ENCODE results near the gene DOK7. TPM values are rescaled to one million over a fixed set of nuclear protein-coding genes. Genes with fewer than 3 reads are reported as not detected.
"Not testable (repeated sequence)": the region's sequence is repeated elsewhere in the genome, so short reads cannot be mapped to it uniquely, and the experiment has no call there.

The DOK7 gene
- total RNA-seq, 1 donor from 2014 or later, result 0.69 TPM

DNA sequence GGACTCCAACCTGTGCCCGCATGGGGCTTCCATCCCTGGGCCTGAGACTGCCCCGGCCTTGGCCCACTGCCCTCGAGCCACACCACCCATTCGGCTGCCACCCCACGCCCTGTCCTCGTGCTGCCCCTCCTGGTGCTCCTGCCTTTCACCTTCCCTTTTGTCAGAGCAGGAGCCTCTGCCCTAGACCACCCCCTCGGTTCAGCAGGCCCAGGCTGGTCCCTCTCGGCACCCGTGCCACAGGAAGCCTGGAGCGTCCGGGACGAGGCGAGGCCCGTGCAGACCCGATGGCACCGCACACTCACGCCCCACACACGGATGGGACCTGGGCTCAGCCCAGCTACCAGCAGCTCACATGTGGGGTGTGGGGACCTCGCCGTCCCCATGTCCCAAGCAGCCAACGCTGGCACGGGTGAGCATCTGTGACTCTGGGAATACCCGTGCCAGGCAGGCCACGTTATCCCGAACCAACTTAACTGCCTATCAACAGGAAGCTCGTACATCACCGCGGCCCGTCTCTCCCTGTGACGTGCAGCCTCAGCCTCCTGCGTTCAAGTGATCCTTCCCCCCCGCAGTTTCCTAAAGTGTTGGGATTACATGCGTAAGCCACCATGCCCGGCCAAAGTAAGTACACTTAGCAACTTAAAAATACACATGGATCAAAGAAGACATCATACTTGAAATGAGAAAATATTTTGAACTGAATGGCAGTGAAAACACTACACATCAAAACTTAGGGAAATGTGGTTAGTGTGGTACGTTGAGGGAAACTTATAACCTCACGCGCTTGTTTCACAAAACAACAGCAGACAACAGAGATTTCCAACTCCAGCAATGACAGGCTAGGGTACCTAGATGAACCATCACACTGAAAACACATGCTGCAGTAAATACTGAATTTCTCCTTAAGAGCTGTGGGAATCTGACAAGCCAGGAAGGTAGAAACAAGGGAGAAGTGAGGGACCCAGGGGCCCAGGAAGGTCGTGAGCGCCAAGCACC lies 40.1 kb downstream of the DOK7 start:
- Mint-ChIP-seq H3K36me3 (ENCODE audit: low read depth, unreplicated experiment) (peaks cover 24% of the 10 kb centered on the region), H3K4me3 (ENCODE audit: unreplicated experiment) (peak overlapping the region; percentile 49), H3K9me3 (ENCODE audit: unreplicated experiment) (no peaks in the 10 kb centered on the region), H3K4me1 (ENCODE audit: unreplicated experiment) (peaks cover 8% of the 10 kb centered on the region), H3K27me3 (ENCODE audit: unreplicated experiment) (peaks cover 7% of the 10 kb centered on the region), H3K27ac (ENCODE audit: unreplicated experiment) (peak overlapping the region; percentile 50)
- TF ChIP-seq, protein P1, sequence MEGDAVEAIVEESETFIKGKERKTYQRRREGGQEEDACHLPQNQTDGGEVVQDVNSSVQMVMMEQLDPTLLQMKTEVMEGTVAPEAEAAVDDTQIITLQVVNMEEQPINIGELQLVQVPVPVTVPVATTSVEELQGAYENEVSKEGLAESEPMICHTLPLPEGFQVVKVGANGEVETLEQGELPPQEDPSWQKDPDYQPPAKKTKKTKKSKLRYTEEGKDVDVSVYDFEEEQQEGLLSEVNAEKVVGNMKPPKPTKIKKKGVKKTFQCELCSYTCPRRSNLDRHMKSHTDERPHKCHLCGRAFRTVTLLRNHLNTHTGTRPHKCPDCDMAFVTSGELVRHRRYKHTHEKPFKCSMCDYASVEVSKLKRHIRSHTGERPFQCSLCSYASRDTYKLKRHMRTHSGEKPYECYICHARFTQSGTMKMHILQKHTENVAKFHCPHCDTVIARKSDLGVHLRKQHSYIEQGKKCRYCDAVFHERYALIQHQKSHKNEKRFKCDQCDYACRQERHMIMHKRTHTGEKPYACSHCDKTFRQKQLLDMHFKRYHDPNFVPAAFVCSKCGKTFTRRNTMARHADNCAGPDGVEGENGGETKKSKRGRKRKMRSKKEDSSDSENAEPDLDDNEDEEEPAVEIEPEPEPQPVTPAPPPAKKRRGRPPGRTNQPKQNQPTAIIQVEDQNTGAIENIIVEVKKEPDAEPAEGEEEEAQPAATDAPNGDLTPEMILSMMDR (IDR thresholded peaks at IDR 0.05; ENCODE audit: unreplicated experiment), result no peak
- no peak for DNase-seq (ENCODE audit: low spot score)

DNA sequence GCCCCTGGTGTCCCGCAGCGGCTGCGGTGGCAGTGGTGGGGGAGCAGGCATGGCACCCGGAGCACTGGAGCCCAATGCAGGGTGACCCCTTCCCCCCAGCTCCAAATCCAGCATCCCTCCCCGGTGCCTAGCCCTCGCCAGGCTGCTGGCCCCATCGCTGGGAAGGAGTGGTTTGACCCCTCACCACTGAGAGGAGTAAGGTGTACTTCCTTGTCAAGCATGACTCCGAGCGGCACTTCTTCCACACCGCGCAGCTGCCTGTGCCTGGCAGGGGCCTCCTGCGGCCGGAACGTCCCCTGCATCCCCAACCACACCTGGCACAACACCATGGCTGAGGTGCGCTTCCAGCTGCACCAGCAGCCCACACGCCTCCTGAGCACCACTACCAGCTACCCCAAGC lies 42.1 kb downstream of the DOK7 start:
- Mint-ChIP-seq H3K4me1 (ENCODE audit: unreplicated experiment) (peaks cover 9% of the 10 kb centered on the region), H3K27ac (ENCODE audit: unreplicated experiment) (no peak overlapping the region), H3K27me3 (ENCODE audit: unreplicated experiment) (peaks cover 4% of the 10 kb centered on the region), H3K9me3 (ENCODE audit: unreplicated experiment) (no peaks in the 10 kb centered on the region), H3K36me3 (ENCODE audit: low read depth, unreplicated experiment) (peaks cover 36% of the 10 kb centered on the region), H3K4me3 (ENCODE audit: unreplicated experiment) (no peak overlapping the region)
- TF ChIP-seq, protein P1 (IDR thresholded peaks at IDR 0.05; ENCODE audit: unreplicated experiment), result no peak
- DNase-seq (ENCODE audit: low spot score), result no peak

DNA sequence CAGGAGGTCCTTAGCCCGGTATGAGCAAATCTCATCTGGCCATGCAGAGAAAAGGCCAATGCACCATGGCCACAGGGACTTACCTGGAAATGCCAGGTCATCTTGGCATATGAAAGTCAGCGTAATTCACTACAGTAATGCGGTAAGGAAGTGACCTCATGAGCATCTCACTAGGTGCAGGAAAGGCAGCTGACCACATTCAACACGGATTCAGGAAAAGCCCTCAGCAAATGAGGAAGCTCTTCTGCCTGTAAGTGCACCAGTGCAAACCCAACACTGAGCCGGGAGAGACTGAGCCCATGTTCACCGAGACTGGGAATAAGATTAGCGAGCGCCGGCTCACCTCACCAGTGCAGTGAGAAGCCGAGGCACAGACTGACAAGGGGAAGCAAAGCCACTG lies 45.4 kb downstream of the DOK7 start:
- H3K27ac Mint-ChIP-seq (ENCODE audit: unreplicated experiment), result no peak overlapping the region
- DNase-seq (ENCODE audit: low spot score), result no peak
- no peaks in the 10 kb centered on the region for H3K9me3 Mint-ChIP-seq (ENCODE audit: unreplicated experiment)
- H3K36me3 Mint-ChIP-seq (ENCODE audit: low read depth, unreplicated experiment), result peaks cover 58% of the 10 kb centered on the region
- peaks cover 2% of the 10 kb centered on the region for H3K4me1 Mint-ChIP-seq (ENCODE audit: unreplicated experiment)
- no peak overlapping the region for H3K4me3 Mint-ChIP-seq (ENCODE audit: unreplicated experiment)
- peaks cover 2% of the 10 kb centered on the region for H3K27me3 Mint-ChIP-seq (ENCODE audit: unreplicated experiment)
- TF ChIP-seq, protein P1 (IDR thresholded peaks at IDR 0.05; ENCODE audit: unreplicated experiment), result no peak

DNA sequence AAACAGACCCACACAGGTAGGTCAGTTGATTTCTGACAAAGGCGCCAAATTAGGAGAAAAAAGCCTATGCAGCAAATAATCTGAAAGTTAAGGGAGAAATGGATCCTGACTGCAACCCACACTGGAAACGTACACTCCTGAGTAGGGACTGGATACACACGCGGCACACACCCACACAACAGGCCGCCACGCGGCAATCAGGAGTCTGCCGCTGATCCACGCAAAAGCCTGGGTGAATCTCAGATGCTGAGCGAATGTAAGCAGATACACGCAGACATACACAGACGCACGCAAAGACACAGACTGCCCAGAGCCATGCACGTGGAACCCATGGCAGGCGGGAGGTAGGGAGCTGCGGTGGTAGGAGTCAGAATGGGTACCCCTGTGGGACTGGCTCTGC lies 47.4 kb downstream of the DOK7 start:
- peaks cover 3% of the 10 kb centered on the region for H3K4me1 Mint-ChIP-seq (ENCODE audit: unreplicated experiment)
- no peaks in the 10 kb centered on the region for H3K9me3 Mint-ChIP-seq (ENCODE audit: unreplicated experiment)
- DNase-seq (ENCODE audit: low spot score), result no peak
- peaks cover 58% of the 10 kb centered on the region for H3K36me3 Mint-ChIP-seq (ENCODE audit: low read depth, unreplicated experiment)
- H3K27me3 Mint-ChIP-seq (ENCODE audit: unreplicated experiment), result peaks cover 2% of the 10 kb centered on the region
- TF ChIP-seq, protein P1 (IDR thresholded peaks at IDR 0.05; ENCODE audit: unreplicated experiment), result no peak
- no peak overlapping the region for H3K27ac Mint-ChIP-seq (ENCODE audit: unreplicated experiment)
- H3K4me3 Mint-ChIP-seq (ENCODE audit: unreplicated experiment), result no peak overlapping the region

DNA sequence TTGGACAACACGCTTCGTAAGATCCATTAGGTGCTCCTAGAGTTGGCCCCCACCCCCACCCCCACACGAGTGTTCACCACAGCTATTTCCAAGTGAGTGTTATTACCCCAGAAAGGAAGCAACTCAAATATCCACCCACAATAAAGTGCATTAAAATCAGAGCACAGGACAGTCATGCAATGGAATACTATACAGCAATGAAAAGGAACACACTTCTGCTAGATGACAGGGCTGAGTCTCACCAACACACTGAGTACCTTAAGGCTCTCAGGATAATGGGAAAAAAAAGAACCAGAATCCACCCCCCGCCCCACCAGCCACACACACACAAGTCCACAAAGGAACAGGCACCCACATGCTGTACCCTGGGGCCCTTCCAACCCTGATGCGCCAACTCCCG lies 48.1 kb downstream of the DOK7 start:
- H3K4me1 Mint-ChIP-seq (ENCODE audit: unreplicated experiment), result peaks cover 9% of the 10 kb centered on the region
- H3K9me3 Mint-ChIP-seq (ENCODE audit: unreplicated experiment), result no peaks in the 10 kb centered on the region
- DNase-seq (ENCODE audit: low spot score), result no peak
- peak overlapping the region; percentile 27 for H3K4me3 Mint-ChIP-seq (ENCODE audit: unreplicated experiment)
- H3K36me3 Mint-ChIP-seq (ENCODE audit: low read depth, unreplicated experiment), result peaks cover 61% of the 10 kb centered on the region
- peaks cover 2% of the 10 kb centered on the region for H3K27me3 Mint-ChIP-seq (ENCODE audit: unreplicated experiment)
- H3K27ac Mint-ChIP-seq (ENCODE audit: unreplicated experiment), result no peak overlapping the region
- TF ChIP-seq, protein P1 (IDR thresholded peaks at IDR 0.05; ENCODE audit: unreplicated experiment), result no peak

DNA sequence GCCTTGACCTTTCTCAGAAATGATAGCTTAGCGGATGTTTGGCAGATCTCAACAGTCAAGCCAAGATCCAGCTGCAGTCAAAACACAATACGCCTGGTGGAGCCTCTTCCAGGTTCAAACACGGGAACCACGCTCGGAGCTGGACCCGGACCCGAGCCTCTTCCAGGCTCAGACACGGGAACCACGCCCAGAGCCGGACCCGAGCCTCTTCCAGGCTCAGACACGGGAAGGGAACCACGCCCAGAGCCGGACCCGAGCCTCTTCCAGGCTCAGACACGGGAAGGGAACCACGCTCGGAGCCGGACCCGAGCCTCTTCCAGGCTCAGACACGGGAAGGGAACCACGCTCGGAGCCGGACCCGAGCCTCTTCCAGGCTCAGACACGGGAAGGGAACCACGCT lies 48.5 kb downstream of the DOK7 start:
- peaks cover 60% of the 10 kb centered on the region for H3K36me3 Mint-ChIP-seq (ENCODE audit: low read depth, unreplicated experiment)
- H3K9me3 Mint-ChIP-seq (ENCODE audit: unreplicated experiment); DNase-seq (ENCODE audit: low spot score); H3K27ac Mint-ChIP-seq (ENCODE audit: unreplicated experiment); H3K27me3 Mint-ChIP-seq (ENCODE audit: unreplicated experiment); H3K4me1 Mint-ChIP-seq (ENCODE audit: unreplicated experiment): not testable (repeated sequence)
- peak overlapping the region; percentile 27 for H3K4me3 Mint-ChIP-seq (ENCODE audit: unreplicated experiment)

All from endothelial cell (in vitro differentiated cells).